Astrocyte of the spinal cord (primary cell): Measurements from ENCODE around the gene SERPINA5.

ENCODE experiments used
- DNase-seq: peaks from one replicate; pipeline ENCODE4 v3.0.0; 2011; ENCODE audit warnings: low read depth, low spot score
- H3K4me3 ChIP-seq: 2 replicates; pipeline ENCODE4 v1.5.1; 2011; ENCODE audit warnings: low read depth, mild to moderate bottlenecking, low read length, moderate library complexity
- in situ Hi-C: cut with HindIII; loops from 2 replicates; pipeline ENCODE4 v1.10.0; 2017; ENCODE audit warnings: low sequenced_read_pairs
- TF ChIP-seq, protein P1 (sequence below): IDR thresholded peaks from 2 replicates; pipeline ENCODE4 v1.5.1; 2012; ENCODE audit warnings: low read depth, mild to moderate bottlenecking, low read length, inconsistent platforms

The SERPINA5 gene

DNA sequence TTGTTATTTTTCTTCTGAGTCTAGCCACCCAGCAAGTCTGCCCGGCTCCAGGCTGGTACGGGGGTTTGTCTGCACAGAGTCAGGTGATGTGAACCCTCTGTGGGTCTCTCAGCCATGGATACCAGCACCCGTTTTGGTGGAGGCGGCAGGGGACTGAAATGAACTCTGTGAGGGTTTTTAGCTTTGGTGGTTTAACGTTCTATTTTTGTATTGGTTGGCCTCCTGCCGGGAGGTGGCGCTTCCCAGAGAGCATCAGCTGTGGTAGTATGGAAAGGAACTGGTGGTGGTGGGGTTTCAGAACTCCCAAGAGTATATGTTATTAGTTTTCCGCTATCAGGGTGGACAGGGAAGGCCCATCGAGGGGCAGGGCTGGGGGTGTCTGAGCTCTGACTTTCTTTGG, 25.2 kb upstream of the SERPINA5 start:
- no peak for DNase-seq
- TF ChIP-seq, protein P1, sequence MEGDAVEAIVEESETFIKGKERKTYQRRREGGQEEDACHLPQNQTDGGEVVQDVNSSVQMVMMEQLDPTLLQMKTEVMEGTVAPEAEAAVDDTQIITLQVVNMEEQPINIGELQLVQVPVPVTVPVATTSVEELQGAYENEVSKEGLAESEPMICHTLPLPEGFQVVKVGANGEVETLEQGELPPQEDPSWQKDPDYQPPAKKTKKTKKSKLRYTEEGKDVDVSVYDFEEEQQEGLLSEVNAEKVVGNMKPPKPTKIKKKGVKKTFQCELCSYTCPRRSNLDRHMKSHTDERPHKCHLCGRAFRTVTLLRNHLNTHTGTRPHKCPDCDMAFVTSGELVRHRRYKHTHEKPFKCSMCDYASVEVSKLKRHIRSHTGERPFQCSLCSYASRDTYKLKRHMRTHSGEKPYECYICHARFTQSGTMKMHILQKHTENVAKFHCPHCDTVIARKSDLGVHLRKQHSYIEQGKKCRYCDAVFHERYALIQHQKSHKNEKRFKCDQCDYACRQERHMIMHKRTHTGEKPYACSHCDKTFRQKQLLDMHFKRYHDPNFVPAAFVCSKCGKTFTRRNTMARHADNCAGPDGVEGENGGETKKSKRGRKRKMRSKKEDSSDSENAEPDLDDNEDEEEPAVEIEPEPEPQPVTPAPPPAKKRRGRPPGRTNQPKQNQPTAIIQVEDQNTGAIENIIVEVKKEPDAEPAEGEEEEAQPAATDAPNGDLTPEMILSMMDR, result no peak
- in situ Hi-C loops, result no loop called here
- no peak overlapping the region for H3K4me3 ChIP-seq

DNA sequence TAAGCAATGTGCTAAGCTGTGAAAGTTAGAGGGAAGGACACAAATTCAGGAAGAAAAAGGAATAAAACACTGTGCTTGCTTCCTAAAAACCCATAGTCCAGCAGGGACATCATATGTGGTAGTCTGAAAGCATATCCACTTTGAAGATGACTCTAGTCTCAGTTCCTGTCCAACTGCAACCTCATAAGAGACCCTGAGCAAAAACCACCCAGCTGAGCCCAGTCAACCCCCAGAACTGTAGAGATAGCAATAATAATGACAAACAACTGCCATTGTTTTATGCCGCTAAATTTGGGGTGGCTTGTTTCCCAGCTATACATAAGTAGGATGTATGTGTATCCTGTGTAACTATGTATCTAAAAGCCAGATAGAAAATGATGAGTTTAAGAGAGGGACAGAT, 23.9 kb upstream of the SERPINA5 start:
- no peak overlapping the region for H3K4me3 ChIP-seq
- no peak for DNase-seq
- in situ Hi-C loops, result no loop called here
- TF ChIP-seq, protein P1, result no peak

DNA sequence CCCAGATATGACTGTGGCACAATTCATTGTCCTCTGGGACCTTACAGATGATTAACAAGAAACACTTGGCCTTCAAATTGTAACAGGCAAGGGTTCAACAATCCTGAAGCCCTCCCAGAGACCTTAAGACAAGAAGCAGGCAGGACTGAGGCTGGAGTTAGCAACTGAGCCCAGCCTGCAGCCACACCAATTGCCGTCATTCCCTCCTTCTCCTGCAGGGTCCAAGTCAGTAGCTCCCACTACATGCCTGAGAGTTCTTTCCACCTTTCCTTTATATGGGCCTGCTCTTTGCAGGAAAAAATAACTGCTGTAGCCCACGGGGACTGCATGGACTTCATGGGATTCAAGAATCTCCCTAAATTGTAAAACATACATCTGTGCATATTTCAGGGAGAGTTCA, 22.4 kb upstream of the SERPINA5 start:
- in situ Hi-C loops, result no loop called here
- DNase-seq, result no peak
- H3K4me3 ChIP-seq, result no peak overlapping the region
- TF ChIP-seq, protein P1, result no peak

DNA sequence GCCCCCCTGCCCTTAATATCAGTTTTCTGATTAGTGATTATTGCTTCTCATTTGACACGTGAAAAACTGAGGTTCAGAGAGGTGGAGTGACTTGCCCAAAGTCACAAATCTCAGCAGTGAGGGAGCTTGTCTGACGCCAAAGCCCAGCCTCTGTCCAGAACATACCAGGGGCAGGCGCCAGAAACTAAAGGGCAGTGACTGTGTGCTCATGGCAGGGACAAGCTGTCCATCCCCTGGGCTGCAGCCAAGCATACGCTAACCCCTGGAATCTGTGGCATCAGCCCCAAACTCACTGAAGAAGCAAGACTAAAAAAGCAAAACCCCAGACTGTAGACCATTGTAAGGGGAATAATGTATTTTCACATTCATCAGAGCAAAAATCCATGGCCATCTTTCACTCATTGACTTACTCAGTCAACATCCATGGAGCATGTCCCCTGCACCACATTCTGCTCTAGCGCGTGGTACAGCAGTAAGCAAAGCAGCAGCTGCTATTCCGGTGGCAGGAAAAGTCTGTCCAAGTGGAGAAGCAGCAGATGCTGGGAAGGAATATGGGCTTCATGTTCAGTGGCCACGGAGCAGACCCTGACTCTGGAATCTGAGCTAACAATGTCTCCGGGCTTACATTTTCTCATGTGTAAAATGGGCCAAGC, 21.5 kb upstream of the SERPINA5 start:
- in situ Hi-C loops, result no loop called here
- TF ChIP-seq, protein P1, result no peak
- H3K4me3 ChIP-seq, result no peak overlapping the region
- no peak for DNase-seq

DNA sequence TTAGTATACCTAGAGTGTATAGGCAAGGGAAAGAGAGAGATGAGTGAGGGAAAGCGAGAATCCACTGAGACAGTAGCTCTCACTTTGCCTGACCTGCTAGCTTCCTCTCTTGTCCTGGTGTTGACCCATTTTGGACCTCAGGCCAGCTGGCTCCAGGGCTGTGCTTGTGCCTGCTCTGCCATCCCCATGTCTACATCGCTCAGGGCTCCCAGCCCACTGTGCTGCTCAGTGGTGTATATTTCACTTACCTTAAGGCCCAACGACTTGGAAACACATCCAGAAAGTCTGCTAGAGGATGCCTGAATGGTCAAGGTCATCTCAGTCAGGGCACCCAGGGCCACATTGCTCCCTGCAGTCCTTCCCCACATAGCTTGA, 20.9 kb upstream of the SERPINA5 start:
- no peak for DNase-seq
- TF ChIP-seq, protein P1, result no peak
- no peak overlapping the region for H3K4me3 ChIP-seq
- in situ Hi-C loops, result no loop called here

DNA sequence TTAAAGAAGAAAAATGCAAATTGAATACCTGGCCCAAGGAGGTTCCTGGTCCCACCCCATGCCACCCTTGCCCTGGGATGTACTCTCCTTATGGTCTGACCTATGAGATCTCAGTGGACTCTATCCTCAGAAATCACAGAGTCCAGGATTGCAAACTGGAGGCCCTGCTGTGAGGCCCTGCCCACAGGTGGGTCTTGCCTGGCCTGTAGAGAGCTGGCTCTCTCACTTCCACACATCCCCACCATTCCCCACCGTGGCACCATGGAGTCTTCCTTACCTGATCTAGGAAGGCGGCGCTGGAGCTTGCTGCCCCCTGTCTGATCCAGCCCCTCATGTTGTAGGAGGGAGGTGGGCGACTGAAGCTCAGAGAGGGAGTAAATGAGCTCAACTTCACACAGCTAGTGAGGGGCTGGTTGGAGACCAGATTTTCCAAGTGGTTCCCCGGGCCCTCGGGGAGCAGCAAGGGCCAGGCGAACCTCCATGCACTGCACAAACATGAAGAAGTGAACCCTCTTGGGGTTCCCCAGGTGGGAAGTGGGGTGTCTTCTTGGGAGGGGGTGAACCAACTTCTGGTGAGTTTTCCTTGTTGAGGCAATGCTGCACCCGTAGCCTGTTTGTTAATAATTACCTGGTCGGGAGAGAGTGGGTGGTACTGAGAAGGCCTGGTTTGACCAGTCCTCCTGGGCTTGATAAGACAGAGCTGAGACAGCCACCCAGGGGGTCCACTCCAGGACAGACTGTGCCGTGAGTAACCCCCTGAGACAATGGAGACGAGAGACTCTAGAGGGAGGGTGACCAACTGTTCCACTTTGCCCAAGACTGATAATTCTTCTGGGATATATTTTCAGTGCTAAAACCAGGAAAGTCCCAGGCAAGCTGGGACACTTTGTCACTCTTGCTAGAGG, 20.2 kb upstream of the SERPINA5 start, which contains the start of gene SERPINA4:
SERPINA4 (plus strand) TSS at position 692 of the 905 bp plus-strand sequence. CDS start 2,041 bp downstream, outside the sequence.
- H3K4me3 ChIP-seq, result no peak within 1 kb of the TSS
- no peak for DNase-seq
- TF ChIP-seq, protein P1, result no peak
- in situ Hi-C loops, result no loop called here
